ENCODE measurements around the gene KCNK3. TPM values are rescaled to one million over a fixed set of nuclear protein-coding genes. Genes with fewer than 3 reads are reported as not detected.
A peak's percentile ranks its signal among the peaks of the same experiment; 100 is the strongest.

Gene KCNK3
- total and polyA plus RNA-seq, 2 of the 13 experiments (the other 11 are each of a cell fraction or from before 2014, with no cell fraction given), result not detected

DNA sequence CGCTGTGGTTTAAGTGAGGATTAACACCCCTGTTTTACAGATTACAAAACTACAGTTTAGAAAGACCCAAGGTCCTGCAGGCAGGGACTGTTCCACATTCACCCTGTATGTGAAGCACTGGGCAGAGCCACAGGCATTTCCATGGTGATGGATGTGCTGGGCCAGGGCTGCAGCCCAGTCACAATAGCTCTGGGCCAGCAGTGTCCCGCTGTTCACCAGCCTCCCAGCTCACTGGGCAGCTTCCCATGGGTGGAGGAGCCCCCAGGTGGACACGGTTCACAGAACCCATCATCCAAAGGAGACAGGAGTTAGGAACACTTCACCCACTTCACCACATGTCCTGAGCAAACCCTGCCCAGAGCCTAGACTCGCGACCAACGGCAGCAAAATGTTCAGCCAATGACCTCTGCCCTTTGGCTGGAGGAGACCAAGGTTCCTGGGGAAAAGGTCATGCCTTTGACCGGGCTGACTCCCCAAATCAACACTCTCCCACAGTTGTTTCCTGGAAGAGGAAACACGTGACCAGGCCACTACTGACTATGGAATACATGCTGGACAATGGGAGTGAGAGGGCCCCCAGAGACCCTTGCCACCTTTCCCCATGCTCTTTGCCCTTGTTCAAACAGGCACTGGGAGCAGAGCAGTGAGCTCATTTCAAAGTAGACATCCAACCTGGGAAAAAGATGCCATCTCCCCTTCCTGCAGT lies 43.5 kb downstream of the KCNK3 start (continued):
- TF ChIP-seq SMYD3 (CRISPR knock-in tag; IDR thresholded peaks at IDR 0.05) (no peak; the same call in 1 of the 2 replicates), ZNF264 (CRISPR knock-in tag; IDR thresholded peaks at IDR 0.05) (no peak), U2AF2 (IDR thresholded peaks at IDR 0.05; ENCODE audit: low read depth, low read length) (no peak), SMAD3 (CRISPR knock-in tag; IDR thresholded peaks at IDR 0.05) (no peak), ZNF329 (CRISPR knock-in tag; IDR thresholded peaks at IDR 0.05; ENCODE audit: low read depth) (no peak), CEBPG (CRISPR knock-in tag; IDR thresholded peaks at IDR 0.05) (no peak), ZNF484 (CRISPR knock-in tag; IDR thresholded peaks at IDR 0.05; ENCODE audit: borderline replicate concordance, low read depth) (no peak), MEF2D (CRISPR knock-in tag; IDR thresholded peaks at IDR 0.05) (peak; percentile 86), THRA (CRISPR knock-in tag; IDR thresholded peaks at IDR 0.05; ENCODE audit: borderline replicate concordance) (peak; percentile 59; the same call in 1 of the 2 replicates), AKAP8 (CRISPR knock-in tag; IDR thresholded peaks at IDR 0.05) (no peak), HNRNPH1 (optimal IDR thresholded peaks at IDR 0.05; ENCODE audit: low read depth, low read length) (no peak), RAD21 (CRISPR knock-in tag; IDR thresholded peaks at IDR 0.05) (no peak), ZFYVE20 (CRISPR knock-in tag; IDR thresholded peaks at IDR 0.05; ENCODE audit: borderline replicate concordance, low read depth) (no peak), CBFB (CRISPR knock-in tag; IDR thresholded peaks at IDR 0.05) (no peak), MAFF (IDR thresholded peaks at IDR 0.05; ENCODE audit: low read depth, low read length) (0 out of 2 replicates have a peak, but pooled peaks have one; percentile 16), RCOR2 (CRISPR knock-in tag; IDR thresholded peaks at IDR 0.05) (0 out of 2 replicates have a peak, but pooled peaks have one; percentile 51), THAP9 (CRISPR knock-in tag; IDR thresholded peaks at IDR 0.05; ENCODE audit: borderline replicate concordance) (peak; percentile 67), FLYWCH1 (CRISPR knock-in tag; IDR thresholded peaks at IDR 0.05) (0 out of 2 replicates have a peak, but pooled peaks have one; percentile 47), GFI1 (CRISPR knock-in tag; IDR thresholded peaks at IDR 0.05; ENCODE audit: borderline replicate concordance) (no peak; the same call in 1 of the 2 replicates), EHMT2 (IDR thresholded peaks at IDR 0.05; ENCODE audit: borderline replicate concordance, low read depth, low read length) (no peak; the same call in 1 of the 2 replicates)
- TF ChIP-seq, protein P1, sequence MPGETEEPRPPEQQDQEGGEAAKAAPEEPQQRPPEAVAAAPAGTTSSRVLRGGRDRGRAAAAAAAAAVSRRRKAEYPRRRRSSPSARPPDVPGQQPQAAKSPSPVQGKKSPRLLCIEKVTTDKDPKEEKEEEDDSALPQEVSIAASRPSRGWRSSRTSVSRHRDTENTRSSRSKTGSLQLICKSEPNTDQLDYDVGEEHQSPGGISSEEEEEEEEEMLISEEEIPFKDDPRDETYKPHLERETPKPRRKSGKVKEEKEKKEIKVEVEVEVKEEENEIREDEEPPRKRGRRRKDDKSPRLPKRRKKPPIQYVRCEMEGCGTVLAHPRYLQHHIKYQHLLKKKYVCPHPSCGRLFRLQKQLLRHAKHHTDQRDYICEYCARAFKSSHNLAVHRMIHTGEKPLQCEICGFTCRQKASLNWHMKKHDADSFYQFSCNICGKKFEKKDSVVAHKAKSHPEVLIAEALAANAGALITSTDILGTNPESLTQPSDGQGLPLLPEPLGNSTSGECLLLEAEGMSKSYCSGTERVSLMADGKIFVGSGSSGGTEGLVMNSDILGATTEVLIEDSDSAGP (CRISPR knock-in tag; IDR thresholded peaks at IDR 0.05; ENCODE audit: borderline replicate concordance), result no peak; the same call in 1 of the 2 replicates
- TF ChIP-seq, protein P2, sequence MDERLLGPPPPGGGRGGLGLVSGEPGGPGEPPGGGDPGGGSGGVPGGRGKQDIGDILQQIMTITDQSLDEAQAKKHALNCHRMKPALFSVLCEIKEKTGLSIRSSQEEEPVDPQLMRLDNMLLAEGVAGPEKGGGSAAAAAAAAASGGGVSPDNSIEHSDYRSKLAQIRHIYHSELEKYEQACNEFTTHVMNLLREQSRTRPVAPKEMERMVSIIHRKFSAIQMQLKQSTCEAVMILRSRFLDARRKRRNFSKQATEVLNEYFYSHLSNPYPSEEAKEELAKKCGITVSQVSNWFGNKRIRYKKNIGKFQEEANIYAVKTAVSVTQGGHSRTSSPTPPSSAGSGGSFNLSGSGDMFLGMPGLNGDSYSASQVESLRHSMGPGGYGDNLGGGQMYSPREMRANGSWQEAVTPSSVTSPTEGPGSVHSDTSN (CRISPR knock-in tag; IDR thresholded peaks at IDR 0.05), result no peak
- TF ChIP-seq, protein P3, sequence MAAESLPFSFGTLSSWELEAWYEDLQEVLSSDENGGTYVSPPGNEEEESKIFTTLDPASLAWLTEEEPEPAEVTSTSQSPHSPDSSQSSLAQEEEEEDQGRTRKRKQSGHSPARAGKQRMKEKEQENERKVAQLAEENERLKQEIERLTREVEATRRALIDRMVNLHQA (CRISPR knock-in tag; IDR thresholded peaks at IDR 0.05), result no peak

Data from HepG2 (cell line).